ENCODE results near the gene FCN2. TPM values are rescaled to one million over a fixed set of nuclear protein-coding genes. Genes with fewer than 3 reads are reported as not detected.

FCN2 gene
- polyA plus RNA-seq, 1 of the 3 experiments (the other 2 are of a cell fraction): not detected

- Histone ChIP-seq H3K4me2 (no peak overlapping the region), H3F3A (replicated peaks; ENCODE audit: insufficient read depth) (no peaks in the 10 kb centered on the region), H3K9me2 (no peaks in the 10 kb centered on the region), H3K79me2 (ENCODE audit: insufficient read depth) (no peaks in the 10 kb centered on the region), H3K9me3 (no peaks in the 10 kb centered on the region), H2AFZ (ENCODE audit: low read depth) (no peak overlapping the region), H3K4me1 (ENCODE audit: control insufficient read depth in 1 of 2, insufficient read depth in 2 of 2, low read depth in 1 of 2, low read length in 1 of 2) (no peaks in the 10 kb centered on the region), H3K9ac (no peak overlapping the region), H3K27ac (ENCODE audit: low read depth in 2 of 2, low read length in 1 of 2) (no peak overlapping the region), H3K4me3 (ENCODE audit: low read depth in 2 of 2, low read length in 1 of 2) (no peak overlapping the region), H3K27me3 (ENCODE audit: insufficient read depth) (no peaks in the 10 kb centered on the region), H4K20me1 (ENCODE audit: insufficient read depth) (no peaks in the 10 kb centered on the region), H3K36me3 (replicated peaks in 1 of 2; ENCODE audit: control insufficient read depth in 1 of 2, insufficient read depth in 2 of 2, low read length in 1 of 2) (no peaks in the 10 kb centered on the region)
- 26% methylated on average over 5 of the region's 8 CpGs for WGBS (ENCODE audit: low lambda C conversion rate)
- POLR2A ChIA-PET: no interaction called here
- DNase-seq: peak; percentile 6
- CTCF ChIA-PET: no interaction called here
- TF ChIP-seq USF2 (IDR thresholded peaks at IDR 0.05; ENCODE audit: borderline replicate concordance, low read depth, low read length) (no peak), EZH2phosphoT487 (IDR thresholded peaks at IDR 0.05; ENCODE audit: borderline replicate concordance, low read depth) (no peak), GABPA (IDR thresholded peaks at IDR 0.05; ENCODE audit: low read depth) (no peak), POLR2AphosphoS5 (IDR thresholded peaks at IDR 0.05; ENCODE audit: low read depth, low read length) (no peak), ELF1 (IDR thresholded peaks at IDR 0.05) (no peak), RXRA (IDR thresholded peaks at IDR 0.05; ENCODE audit: borderline replicate concordance, low read depth) (no peak), CHD2 (IDR thresholded peaks at IDR 0.05; ENCODE audit: low read length, partially characterized antibody) (no peak), FOXJ3 (CRISPR knock-in tag; IDR thresholded peaks at IDR 0.05) (no peak), YY1 (IDR thresholded peaks at IDR 0.05; ENCODE audit: low read depth) (no peak), MXI1 (IDR thresholded peaks at IDR 0.05; ENCODE audit: low read depth, low read length) (no peak), NFIC (IDR thresholded peaks at IDR 0.05; ENCODE audit: borderline replicate concordance) (no peak), IRF3 (IDR thresholded peaks at IDR 0.05; ENCODE audit: low read depth, low read length) (no peak), CTCF (IDR thresholded peaks at IDR 0.05) (no peak), RAD21 (IDR thresholded peaks at IDR 0.05; ENCODE audit: low read length) (no peak)
Observed at GRCh38 chr9:134916161-134916665, 35.6 kb downstream of the FCN2 start.
